Effector CD8-positive, alpha-beta T cell (primary cell): ENCODE results near the gene CPE.

Experiments
- DNase-seq: peaks from one replicate; lab custom pipeline; 2025; lab: John Stamatoyannopoulos, UW

CPE gene

GRCh38 chr4:165364452-165365080 lies 14.2 kb upstream of the CPE start:
- no peak for DNase-seq

- DNase-seq: no peak
Observed at GRCh38 chr4:165367040-165367439, 11.8 kb upstream of the CPE start.

GRCh38 chr4:165368114-165368513 lies 10.7 kb upstream of the CPE start:
- DNase-seq: no peak

- DNase-seq: no peak
Observed at GRCh38 chr4:165368567-165368966, 10.2 kb upstream of the CPE start.

- DNase-seq: no peak
Observed at GRCh38 chr4:165369522-165369921, 9.3 kb upstream of the CPE start.

GRCh38 chr4:165370530-165370929 lies 8.3 kb upstream of the CPE start:
- no peak for DNase-seq

- DNase-seq: no peak
Observed at GRCh38 chr4:165375465-165375864, 3.3 kb upstream of the CPE start.

GRCh38 chr4:165378398-165378744 lies 437 bp upstream of the CPE start:
- no peak for DNase-seq

- no peak for DNase-seq
Observed at GRCh38 chr4:165379678-165380064, 863 bp downstream of the CPE start.

GRCh38 chr4:165380805-165381204 lies 2.0 kb downstream of the CPE start:
- DNase-seq: no peak

- no peak for DNase-seq
Observed at GRCh38 chr4:165381821-165382373, 3.1 kb downstream of the CPE start.

- no peak for DNase-seq
Observed at GRCh38 chr4:165382640-165383039, 3.8 kb downstream of the CPE start.

- no peak for DNase-seq
Observed at GRCh38 chr4:165383591-165384073, 4.8 kb downstream of the CPE start.

GRCh38 chr4:165384186-165384585 lies 5.4 kb downstream of the CPE start:
- no peak for DNase-seq

- no peak for DNase-seq
Observed at GRCh38 chr4:165384598-165384997, 5.8 kb downstream of the CPE start.

- no peak for DNase-seq
Observed at GRCh38 chr4:165385126-165385525, 6.3 kb downstream of the CPE start.

GRCh38 chr4:165386328-165386727 lies 7.5 kb downstream of the CPE start:
- DNase-seq: no peak

- no peak for DNase-seq
Observed at GRCh38 chr4:165388756-165389155, 9.9 kb downstream of the CPE start.

GRCh38 chr4:165393051-165393450 lies 14.2 kb downstream of the CPE start:
- DNase-seq: no peak

GRCh38 chr4:165393704-165394103 lies 14.9 kb downstream of the CPE start:
- no peak for DNase-seq

GRCh38 chr4:165394275-165394674 lies 15.5 kb downstream of the CPE start:
- no peak for DNase-seq

- no peak for DNase-seq
Observed at GRCh38 chr4:165398570-165398969, 19.8 kb downstream of the CPE start.

- no peak for DNase-seq
Observed at GRCh38 chr4:165402375-165402774, 23.6 kb downstream of the CPE start.

GRCh38 chr4:165403048-165403447 lies 24.2 kb downstream of the CPE start:
- no peak for DNase-seq
